Naive thymus-derived CD8-positive, alpha-beta T cell (primary cell): ENCODE measurements around the gene PGRMC1. TPM values are rescaled to one million over a fixed set of nuclear protein-coding genes. Genes with fewer than 3 reads are reported as not detected.
"Not testable (repeated sequence)": the region's sequence is repeated elsewhere in the genome, so short reads cannot be mapped to it uniquely, and the experiment has no call there.

ENCODE experiments used
- ATAC-seq, 2 donors: fragments of 150-1000 bp; cut with Tn5 transposase in 1 of 2; sonication (Bioruptor Pico), chemical (Tn5 transposase) in 1 of 2; 1 replicate in 1 of 2; 2 replicates in 1 of 2; pipeline ENCODE4 v1.10.0; 2021; ENCODE audit warnings: mild to moderate bottlenecking in 2 of 2, moderate library complexity in 2 of 2
- POLR2A ChIA-PET: fragments of 350-600 bp; sonication (Branson Sonifier 250); formaldehyde crosslinking; loops from one replicate; lab custom pipeline; 2021; ENCODE audit warnings: antibody characterized with exemption; lab: Charles Lee
- DNase-seq, 10 donors: peaks; one replicate each; pipeline versions ENCODE4 v3.0.0 to v3.0.0-alpha.2; 2020 to 2022
- H3K27ac Mint-ChIP-seq, 10 donors: one replicate each; pipeline ENCODE4 v1.8.0; 2020 to 2022; ENCODE audit warnings: mild to moderate bottlenecking in 10 of 10, mixed read lengths in 10 of 10, moderate library complexity in 4 of 10, inconsistent platforms in 1 of 10
- H3K27me3 Mint-ChIP-seq, 5 donors: one replicate each; pipeline ENCODE4 v1.8.0; 2021 to 2022; ENCODE audit warnings: mixed read lengths in 5 of 5
- H3K36me3 Mint-ChIP-seq, 3 donors: one replicate each; pipeline ENCODE4 v1.8.0; 2020 to 2022; ENCODE audit warnings: mixed read lengths in 3 of 3, mild to moderate bottlenecking in 2 of 3, inconsistent platforms in 1 of 3
- H3K4me1 Mint-ChIP-seq, 4 donors: one replicate each; pipeline ENCODE4 v1.8.0; 2021 to 2022; ENCODE audit warnings: mixed read lengths in 4 of 4
- H3K4me3 Mint-ChIP-seq, 10 donors: one replicate each; pipeline ENCODE4 v1.8.0; 2020 to 2022; ENCODE audit warnings: mild to moderate bottlenecking in 10 of 10, mixed read lengths in 10 of 10, moderate library complexity in 6 of 10, inconsistent platforms in 1 of 10
- H3K9me3 Mint-ChIP-seq, 9 donors: one replicate each; pipeline ENCODE4 v1.8.0; 2020 to 2022; ENCODE audit warnings: mixed read lengths in 9 of 9, mild to moderate bottlenecking in 3 of 9, inconsistent platforms in 1 of 9, moderate library complexity in 1 of 9
- polyA plus RNA-seq, 3 donors: library from polyadenylated mRNA; unstranded; fragments of 300-500 nt; fragmentation: Illumina TruSeq; gene quantifications; one replicate each; pipeline ENCODE4 v1.2.3, GENCODE V29; 2021
- total RNA-seq, 8 experiments: library from RNA in 2 of 8; stranded (reverse) in 2 of 8; gene quantifications; one replicate each; pipeline ENCODE4 v1.2.3 and lab custom pipeline; 2021 to 2026

Gene PGRMC1
- total and polyA plus RNA-seq, 5 experiments from 2014 or later = 10.7 to 16.3 (median 13.6) TPM

DNA sequence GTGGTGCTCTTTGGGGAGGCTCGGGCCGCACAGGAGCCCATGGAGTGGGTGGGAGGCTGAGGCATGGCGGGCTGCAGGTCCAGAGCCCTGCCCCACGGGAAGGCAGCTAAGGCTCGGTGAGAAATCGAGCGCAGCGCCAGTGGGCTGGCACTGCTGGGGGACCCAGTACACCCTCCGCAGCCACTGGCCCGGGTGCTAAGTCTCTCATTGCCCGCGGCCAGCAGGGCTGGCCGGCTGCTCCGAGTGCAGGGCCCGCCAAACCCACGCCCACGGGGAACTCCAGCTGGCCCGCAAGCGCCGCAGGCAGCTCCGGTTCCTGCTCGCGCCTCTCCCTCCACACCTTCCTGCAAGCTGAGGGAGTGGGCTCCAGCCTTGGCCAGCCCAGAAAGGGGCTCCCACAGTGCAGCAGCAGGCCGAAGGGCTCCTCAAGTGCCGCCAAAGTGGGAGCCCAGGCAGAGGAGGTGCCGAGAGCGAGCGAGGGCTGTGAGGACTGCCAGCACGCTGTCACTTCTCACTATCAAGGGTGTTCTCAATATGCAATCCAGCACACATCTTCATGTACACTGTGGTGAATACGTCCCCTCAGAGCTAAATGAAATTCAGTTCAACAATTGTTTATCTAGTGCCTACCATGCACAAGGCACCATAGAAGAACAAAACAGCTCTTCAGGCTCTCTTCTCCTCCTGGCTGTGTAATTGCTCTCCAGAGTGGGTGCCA, 25.0 kb upstream of the PGRMC1 start:
- H3K36me3 Mint-ChIP-seq, H3K27me3 Mint-ChIP-seq, H3K27ac Mint-ChIP-seq, H3K4me1 Mint-ChIP-seq, DNase-seq, ATAC-seq, H3K4me3 Mint-ChIP-seq, H3K9me3 Mint-ChIP-seq: not testable (repeated sequence)
- POLR2A ChIA-PET = interaction anchor here (0.6 kb wide), 1 partner anchor 127 kb away, joined by 6 read pairs; no protein-coding TSS in a partner anchor

DNA sequence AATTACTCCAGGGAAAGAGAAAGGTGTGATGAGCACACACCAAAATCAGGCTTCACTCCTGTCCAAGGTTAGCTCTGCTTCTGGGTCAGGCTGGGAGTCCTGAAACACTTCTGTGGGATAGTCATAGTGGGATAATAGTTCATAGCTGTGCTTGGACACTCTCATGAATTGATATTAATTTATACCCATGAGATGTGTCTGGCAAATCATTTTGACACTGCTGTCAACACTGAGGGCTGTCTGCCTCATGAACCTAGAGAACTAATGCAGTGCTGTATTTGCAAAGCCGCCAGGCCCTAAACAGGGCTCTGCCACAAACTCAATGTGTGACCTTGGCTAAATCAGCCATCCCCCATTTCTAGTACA, 24.5 kb upstream of the PGRMC1 start:
- H3K27me3 Mint-ChIP-seq = peaks cover 0 to 4% (median 4%) of the 10 kb centered on the region in 5 donors
- H3K4me1 Mint-ChIP-seq = peaks cover 0 to 2% (median 0%) of the 10 kb centered on the region in 4 donors
- DNase-seq (no peak), ATAC-seq (no peak)
- POLR2A ChIA-PET = interaction anchor here (0.6 kb wide), 1 partner anchor 128 kb away, joined by 6 read pairs; no protein-coding TSS in a partner anchor
- H3K27ac Mint-ChIP-seq = no peak overlapping the region
- no peaks in the 10 kb centered on the region for H3K9me3 Mint-ChIP-seq
- no peak overlapping the region for H3K4me3 Mint-ChIP-seq
- peaks cover 0 to 4% (median 0%) of the 10 kb centered on the region in 3 donors for H3K36me3 Mint-ChIP-seq

DNA sequence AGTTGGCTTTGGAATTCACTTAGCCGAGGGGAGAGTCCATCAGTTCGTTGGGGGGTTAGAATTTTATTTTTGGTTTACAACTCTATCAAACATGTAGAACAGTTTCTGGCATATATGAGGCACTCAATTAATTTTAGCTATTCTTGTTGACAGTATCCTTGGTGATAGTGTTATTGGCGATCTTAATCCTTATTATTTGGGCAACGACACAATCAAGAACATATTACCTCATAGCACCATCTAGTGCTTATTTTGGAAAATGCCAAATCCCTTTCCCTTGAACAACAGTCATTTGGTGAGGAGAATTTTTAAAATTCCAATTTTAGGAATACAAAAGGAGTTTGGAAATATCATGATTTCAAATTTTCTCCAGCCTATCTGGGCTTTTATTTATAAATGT, 17.9 kb upstream of the PGRMC1 start:
- POLR2A ChIA-PET = no interaction called here
- Mint-ChIP-seq H3K4me3 (no peak overlapping the region), H3K4me1 (peaks cover 0 to 1% (median 0%) of the 10 kb centered on the region in 4 donors), H3K27me3 (peaks cover 3 to 11% (median 8%) of the 10 kb centered on the region in 5 donors), H3K36me3 (no peaks in the 10 kb centered on the region), H3K9me3 (peaks cover 0 to 2% (median 0%) of the 10 kb centered on the region in 9 donors), H3K27ac (no peak overlapping the region)
- no peak for DNase-seq
- ATAC-seq = no peak

DNA sequence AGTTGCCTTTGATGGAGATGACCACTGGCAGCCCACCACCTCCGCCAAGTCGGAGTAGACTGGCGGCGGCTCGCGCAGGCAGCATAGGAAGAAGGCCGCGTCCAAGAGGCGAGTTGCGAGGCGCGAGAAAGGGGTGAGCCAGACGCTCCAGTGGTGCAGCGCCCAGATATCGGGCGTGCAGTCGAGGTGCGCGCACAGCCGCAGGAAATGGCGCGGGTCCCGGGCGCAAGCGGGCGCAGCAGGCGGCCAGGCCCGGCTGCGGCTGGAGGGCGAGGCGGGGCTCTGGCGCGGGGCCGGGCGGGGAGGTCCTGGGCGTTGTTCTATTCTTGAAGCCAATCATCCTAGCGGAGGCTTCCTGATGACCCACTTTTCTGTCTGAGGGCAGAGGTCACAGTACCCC, 13.2 kb upstream of the PGRMC1 start:
- no peak for DNase-seq
- POLR2A ChIA-PET = interaction anchor here (0.6 kb wide), 1 partner anchor 378 kb away, joined by 3 read pairs; no protein-coding TSS in a partner anchor

DNA sequence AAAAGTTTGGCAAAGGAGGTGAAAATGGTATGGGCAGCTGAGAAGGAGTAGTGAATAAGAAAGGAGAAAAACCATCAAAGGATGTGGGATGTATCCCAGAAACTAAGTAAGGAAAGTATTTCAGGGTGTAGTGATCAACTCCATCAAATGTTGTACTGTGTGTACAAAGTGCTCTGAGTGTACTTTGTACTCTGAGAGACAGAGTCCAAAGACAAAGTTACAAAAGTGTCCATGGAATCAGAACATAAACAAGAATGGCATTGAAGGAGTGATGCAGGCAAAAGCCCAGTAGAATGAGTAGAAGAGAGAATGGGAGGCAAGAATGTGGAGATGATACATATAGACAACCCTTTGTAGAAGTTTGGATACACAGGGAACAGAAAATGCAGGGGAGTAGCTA, 12.3 kb upstream of the PGRMC1 start:
- no peak for ATAC-seq
- H3K9me3 Mint-ChIP-seq = peaks cover 0 to 2% (median 0%) of the 10 kb centered on the region in 9 donors
- POLR2A ChIA-PET = no interaction called here

More for the DNA sequence above, 13.2 kb upstream of the PGRMC1 start:
- Mint-ChIP-seq H3K27ac (no peak overlapping the region), H3K9me3 (peaks cover 0 to 2% (median 0%) of the 10 kb centered on the region in 9 donors), H3K4me3 (no peak overlapping the region), H3K27me3 (peaks cover 4 to 34% (median 17%) of the 10 kb centered on the region in 5 donors), H3K36me3 (no peaks in the 10 kb centered on the region), H3K4me1 (peaks cover 0 to 1% (median 0%) of the 10 kb centered on the region in 4 donors)
- ATAC-seq = no peak

DNA sequence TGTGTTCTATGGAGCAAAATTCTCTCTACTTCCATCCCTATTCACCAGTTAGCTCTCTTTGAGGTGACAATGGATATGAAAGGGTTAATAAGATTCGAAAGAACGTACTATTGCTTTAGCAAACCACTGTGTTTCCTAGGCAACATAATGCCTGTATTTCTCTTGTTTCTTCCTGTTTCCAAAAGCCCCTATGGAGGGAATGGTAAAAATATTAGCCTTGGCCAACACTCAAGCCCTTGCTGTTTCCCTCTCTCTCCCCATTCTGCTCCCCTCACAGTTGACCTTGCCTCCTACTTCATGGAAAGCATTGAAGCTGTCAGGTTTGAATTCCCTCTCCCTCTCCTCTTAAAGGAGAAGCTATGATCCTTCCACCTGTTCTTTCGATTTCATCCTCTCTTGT, 9.6 kb upstream of the PGRMC1 start:
- DNase-seq (no peak), ATAC-seq (no peak)
- POLR2A ChIA-PET = no interaction called here
- Mint-ChIP-seq H3K27ac (peak overlapping the region in 1 of 10 donors; percentile 12), H3K4me1 (peaks cover 0 to 1% (median 0%) of the 10 kb centered on the region in 4 donors), H3K9me3 (peaks cover 0 to 2% (median 0%) of the 10 kb centered on the region in 9 donors), H3K4me3 (no peak overlapping the region), H3K36me3 (no peaks in the 10 kb centered on the region), H3K27me3 (peaks cover 5 to 39% (median 18%) of the 10 kb centered on the region in 5 donors)

More for the DNA sequence above, 12.3 kb upstream of the PGRMC1 start:
- Mint-ChIP-seq H3K4me3 (no peak overlapping the region), H3K36me3 (no peaks in the 10 kb centered on the region), H3K27ac (no peak overlapping the region), H3K27me3 (peaks cover 4 to 39% (median 17%) of the 10 kb centered on the region in 5 donors), H3K4me1 (peaks cover 0 to 1% (median 0%) of the 10 kb centered on the region in 4 donors)
- no peak for DNase-seq

DNA sequence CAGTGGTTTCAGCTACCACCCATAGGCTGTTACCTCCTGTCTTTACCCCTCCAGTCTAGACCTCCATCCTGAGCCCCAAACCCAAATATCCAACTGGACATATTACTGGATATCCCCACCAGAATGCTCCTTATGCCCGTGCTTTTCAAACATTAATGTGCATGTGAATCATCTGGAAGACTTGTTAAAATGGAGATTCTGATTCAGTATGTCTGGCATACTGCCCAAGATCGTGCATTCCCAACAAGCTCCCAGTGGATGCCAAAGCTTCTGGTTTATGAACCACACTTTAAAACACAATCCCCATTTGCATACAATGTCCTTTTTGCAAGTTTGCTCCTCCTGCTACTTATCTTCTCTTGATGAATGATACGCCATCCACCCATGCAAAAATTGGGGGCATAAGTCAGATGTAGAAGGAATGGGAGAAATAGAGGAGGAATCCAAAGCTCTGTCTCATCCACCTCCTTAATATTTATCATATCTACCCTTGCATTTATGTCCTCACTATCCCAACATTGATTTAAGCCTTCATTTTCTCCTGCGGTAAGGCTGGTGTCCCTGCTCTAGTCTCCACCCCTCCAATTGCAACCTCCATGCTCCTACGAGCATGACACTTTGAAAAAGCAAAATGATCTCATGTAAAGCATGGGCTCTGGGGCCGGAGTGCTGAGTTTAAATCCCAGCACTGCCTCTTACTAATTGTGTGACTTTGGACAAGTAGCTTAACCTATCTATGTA, 7.4 kb upstream of the PGRMC1 start:
- POLR2A ChIA-PET = no interaction called here

DNA sequence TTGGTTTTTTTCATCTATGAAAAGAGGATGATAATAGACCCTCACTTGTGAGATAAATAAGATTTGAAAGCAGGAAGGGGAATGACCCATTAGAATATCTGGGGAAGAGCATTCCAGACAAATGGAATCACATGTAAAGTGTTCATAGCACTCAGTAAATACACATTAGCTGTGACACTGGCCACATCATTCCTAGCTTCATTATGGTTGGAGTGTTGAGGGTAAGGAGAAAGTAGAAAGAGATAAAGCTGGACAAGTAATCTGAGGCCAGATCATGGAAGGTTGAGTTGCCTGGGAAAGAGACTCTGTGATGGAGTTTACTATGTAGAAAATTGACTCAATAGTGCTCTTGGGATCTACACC, 6.9 kb upstream of the PGRMC1 start:
- Mint-ChIP-seq H3K27ac (no peak overlapping the region), H3K4me1 (peaks cover 0 to 1% (median 0%) of the 10 kb centered on the region in 4 donors), H3K27me3 (peaks cover 3 to 38% (median 18%) of the 10 kb centered on the region in 5 donors), H3K36me3 (no peaks in the 10 kb centered on the region), H3K4me3 (no peak overlapping the region), H3K9me3 (no peaks in the 10 kb centered on the region)
- DNase-seq (no peak), ATAC-seq (no peak)
- POLR2A ChIA-PET = no interaction called here

More for the DNA sequence above, 7.4 kb upstream of the PGRMC1 start:
- Mint-ChIP-seq H3K27me3 (peaks cover 5 to 38% (median 18%) of the 10 kb centered on the region in 5 donors), H3K4me1 (peaks cover 0 to 1% (median 0%) of the 10 kb centered on the region in 4 donors), H3K4me3 (no peak overlapping the region), H3K27ac (no peak overlapping the region), H3K36me3 (no peaks in the 10 kb centered on the region), H3K9me3 (no peaks in the 10 kb centered on the region)
- DNase-seq = no peak
- ATAC-seq = no peak

DNA sequence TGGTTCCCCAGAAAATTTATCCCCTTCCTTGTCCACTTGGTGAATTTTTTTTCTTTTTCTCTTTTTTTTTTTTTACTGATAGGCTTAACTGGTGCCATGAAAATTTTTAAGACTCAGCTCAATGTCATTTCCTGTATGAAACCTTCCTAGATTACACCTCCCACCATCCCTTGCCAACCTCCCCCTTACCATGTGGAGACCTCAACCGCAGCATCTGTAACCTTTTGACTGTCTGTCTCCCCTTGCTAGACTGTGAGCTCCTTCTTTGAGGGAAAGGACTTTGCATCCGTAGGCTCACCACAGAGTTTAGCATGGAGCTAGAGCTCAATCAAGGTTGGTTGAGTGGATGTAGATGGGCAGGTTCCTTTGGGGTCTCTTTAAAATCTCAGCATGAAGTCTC, 5.2 kb upstream of the PGRMC1 start:
- DNase-seq (no peak), ATAC-seq (no peak)
- Mint-ChIP-seq H3K27me3 (peaks cover 3 to 28% (median 15%) of the 10 kb centered on the region in 5 donors), H3K4me1 (peaks cover 4 to 7% (median 5%) of the 10 kb centered on the region in 4 donors), H3K27ac (no peak overlapping the region), H3K9me3 (no peaks in the 10 kb centered on the region), H3K36me3 (no peaks in the 10 kb centered on the region), H3K4me3 (no peak overlapping the region)
- POLR2A ChIA-PET = no interaction called here

DNA sequence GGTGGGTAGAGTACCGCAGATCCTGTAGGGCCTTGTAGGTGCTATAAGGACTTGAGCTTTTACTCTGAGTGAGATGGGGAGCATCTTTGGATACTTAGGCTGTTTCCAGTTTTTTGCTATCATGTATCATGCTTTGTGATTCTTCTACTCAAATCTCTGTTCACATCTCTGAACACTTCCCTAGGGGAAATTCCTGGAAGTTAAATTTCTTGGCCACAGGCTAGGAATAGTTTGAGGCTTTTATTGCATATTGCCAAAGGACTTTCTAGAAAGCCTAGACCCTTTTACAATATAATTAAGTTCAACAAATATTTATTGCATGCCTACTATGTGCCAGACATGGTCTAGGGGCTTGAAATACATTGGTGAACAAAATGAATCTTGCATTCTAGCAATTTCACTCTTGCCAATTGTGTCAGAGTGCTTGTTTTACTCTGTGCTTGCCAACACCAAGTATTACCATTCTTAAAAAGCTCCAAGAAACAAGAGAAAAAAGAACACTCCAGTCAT, 4.1 kb upstream of the PGRMC1 start:
- DNase-seq (no peak), ATAC-seq (no peak)
- Mint-ChIP-seq H3K27me3 (peaks cover 3 to 16% (median 12%) of the 10 kb centered on the region in 5 donors), H3K27ac (no peak overlapping the region), H3K9me3 (no peaks in the 10 kb centered on the region), H3K4me1 (peaks cover 5 to 8% (median 6%) of the 10 kb centered on the region in 4 donors), H3K4me3 (no peak overlapping the region), H3K36me3 (no peaks in the 10 kb centered on the region)
- POLR2A ChIA-PET = no interaction called here

DNA sequence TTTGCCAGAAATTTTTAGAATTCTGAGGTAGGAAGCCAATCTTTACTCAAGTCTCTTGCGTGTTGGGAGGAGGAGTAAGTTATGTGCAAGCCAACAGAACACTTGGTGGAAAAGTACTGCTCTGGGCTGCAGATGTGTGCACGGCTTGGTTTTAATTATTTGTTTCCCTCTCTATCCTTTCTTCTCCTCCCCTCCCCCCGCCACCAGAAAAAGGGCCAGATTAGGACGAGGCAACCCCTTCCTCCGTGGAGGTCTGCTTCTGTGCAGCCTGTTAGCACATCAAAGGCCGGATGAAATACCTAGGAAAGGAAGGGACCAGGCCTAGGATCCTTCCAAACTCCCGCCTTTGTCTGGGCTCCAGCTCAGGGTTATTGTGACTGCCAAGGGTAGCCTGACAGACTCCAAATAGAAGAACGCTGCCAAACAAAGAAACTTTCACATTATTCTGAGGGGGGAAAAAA, 1.0 kb upstream of the PGRMC1 start:
- H3K4me1 Mint-ChIP-seq = peaks cover 11 to 32% (median 25%) of the 10 kb centered on the region in 4 donors
- POLR2A ChIA-PET = no interaction called here
- no peaks in the 10 kb centered on the region for H3K9me3 Mint-ChIP-seq
- ATAC-seq = no peak
- H3K27me3 Mint-ChIP-seq = peaks cover 0 to 1% (median 0%) of the 10 kb centered on the region in 5 donors
- peaks cover 0 to 1% (median 0%) of the 10 kb centered on the region in 3 donors for H3K36me3 Mint-ChIP-seq
- H3K4me3 Mint-ChIP-seq = peak overlapping the region; percentile 77 to 94 (median 89)
- peak overlapping the region in 7 of 10 donors; percentile 63 to 92 (median 82) for H3K27ac Mint-ChIP-seq
- peak in 1 of 10 donors; percentile 0 for DNase-seq
